Hepatocyte (in vitro differentiated cells): ENCODE data around the gene ST8SIA6. TPM values are rescaled to one million over a fixed set of nuclear protein-coding genes. Genes with fewer than 3 reads are reported as not detected.

Experiments used
- DNase-seq: peaks from one replicate; pipeline ENCODE4 v3.0.0-alpha.2; 2016; ENCODE audit warnings: low spot score
- H2AFZ ChIP-seq: fragments of 200-600 bp; sonication (generic); 2 replicates; pipeline ENCODE4 v1.6.0; 2016; ENCODE audit warnings: antibody characterized with exemption, mild to moderate bottlenecking
- H3K27ac ChIP-seq: fragments of 200-600 bp; sonication (generic); 2 replicates; pipeline ENCODE4 v1.5.1; 2016; ENCODE audit warnings: mild to moderate bottlenecking
- H3K27me3 ChIP-seq: fragments of 200-600 bp; sonication (generic); 2 replicates; pipeline ENCODE4 v1.6.1; 2016
- H3K36me3 ChIP-seq: fragments of 200-600 bp; sonication (generic); replicated peaks from 2 replicates; pipeline ENCODE4 v1.5.1; 2016; ENCODE audit warnings: low read depth; ENCODE audit not compliant: insufficient read depth
- H3K4me1 ChIP-seq: fragments of 200-600 bp; sonication (generic); 2 replicates; pipeline ENCODE4 v1.5.1; 2016; ENCODE audit warnings: mild to moderate bottlenecking, moderate library complexity; ENCODE audit not compliant: insufficient read depth
- H3K4me2 ChIP-seq: fragments of 200-600 bp; sonication (generic); 2 replicates; pipeline ENCODE4 v1.6.0; 2016
- H3K4me3 ChIP-seq: fragments of 200-600 bp; sonication (generic); 2 replicates; pipeline ENCODE4 v1.5.1; 2016; ENCODE audit warnings: mild to moderate bottlenecking
- H3K79me2 ChIP-seq: fragments of 200-600 bp; sonication (generic); 2 replicates; pipeline ENCODE4 v1.6.0; 2017; ENCODE audit warnings: mild to moderate bottlenecking
- H3K9me2 ChIP-seq: fragments of 200-600 bp; sonication (generic); replicated peaks from 2 replicates; pipeline ENCODE4 v1.6.0; 2017; ENCODE audit warnings: mild to moderate bottlenecking; ENCODE audit not compliant: insufficient read depth
- H3K9me3 ChIP-seq: fragments of 200-600 bp; sonication (generic); 2 replicates; pipeline ENCODE4 v1.5.1; 2016; ENCODE audit warnings: low read depth, mild to moderate bottlenecking
- H4K20me1 ChIP-seq: fragments of 200-600 bp; sonication (generic); 2 replicates; pipeline ENCODE4 v1.6.0; 2016; ENCODE audit warnings: mild to moderate bottlenecking; ENCODE audit not compliant: insufficient read depth, poor library complexity, severe bottlenecking
- EZH2 ChIP-seq: fragments of 200-600 bp; sonication (generic); IDR thresholded peaks from 2 replicates; pipeline ENCODE4 v1.6.1; 2016; ENCODE audit warnings: antibody characterized with exemption, mild to moderate bottlenecking, borderline replicate concordance
- EZH2phosphoT487 ChIP-seq: fragments of 200-600 bp; sonication (generic); IDR thresholded peaks from one replicate; pipeline ENCODE4 v1.6.1; 2018; ENCODE audit warnings: antibody characterized with exemption, mild to moderate bottlenecking, low read depth, moderate library complexity; ENCODE audit not compliant: unreplicated experiment, severe bottlenecking
- WGBS: methylation state at CpG from one replicate; pipeline ENCODE4 v1.1.6; 2016; ENCODE audit warnings: low lambda C conversion rate; ENCODE audit errors: missing lambda C conversion rate; 5-methylcytosine and 5-hydroxymethylcytosine counted together
- polyA plus RNA-seq: library from polyadenylated mRNA; unstranded; fragments of >200 nt; fragmentation: Nextera tagmentation; extraction: Ambion mirVana; gene quantifications from 2 replicates; pipeline ENCODE4 v1.2.1, GENCODE V29; 2016
- total RNA-seq: library from RNA; depleted of rRNA; stranded (reverse); fragments of >200 nt; gene quantifications from 2 replicates; pipeline ENCODE4 v1.2.3, GENCODE V29; 2014
- TF ChIP-seq, protein P1 (sequence below): fragments of 200-600 bp; sonication (generic); IDR thresholded peaks from 2 replicates; pipeline ENCODE4 v1.5.1; 2016; ENCODE audit warnings: antibody characterized with exemption, mild to moderate bottlenecking; ENCODE audit not compliant: poor library complexity

The ST8SIA6 gene
- total and polyA plus RNA-seq, 2 experiments from 2014 or later: 0.10 TPM; not detected in 1

DNA sequence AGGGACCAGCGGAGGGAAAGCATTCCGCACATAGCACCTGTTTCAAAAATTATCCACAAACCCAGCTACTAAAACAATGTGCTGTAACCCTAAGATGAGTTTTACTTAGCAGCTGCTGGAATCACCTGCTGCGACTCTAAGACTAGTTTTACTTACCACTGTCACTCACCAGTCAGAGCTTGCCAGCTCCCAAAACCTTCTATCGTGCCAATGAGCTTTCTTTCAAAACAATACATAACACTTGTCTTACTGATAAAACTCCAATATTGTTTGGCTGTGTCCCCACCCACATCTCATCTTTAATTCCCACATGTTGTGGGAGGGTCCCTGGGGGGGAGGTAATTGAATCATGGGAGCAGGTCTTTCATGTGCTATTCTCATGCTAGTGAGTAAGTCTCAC, 18.4 kb downstream of the ST8SIA6 start:
- no peaks in the 10 kb centered on the region for H3K9me3 ChIP-seq
- H2AFZ ChIP-seq: no peak overlapping the region
- no peaks in the 10 kb centered on the region for H3K27me3 ChIP-seq
- no peak overlapping the region for H3K4me2 ChIP-seq
- H3K79me2 ChIP-seq: no peaks in the 10 kb centered on the region
- no peak for DNase-seq
- 95% methylated on average over 4 of the region's 4 CpGs for WGBS
- H4K20me1 ChIP-seq: no peaks in the 10 kb centered on the region
- TF ChIP-seq, protein P1, sequence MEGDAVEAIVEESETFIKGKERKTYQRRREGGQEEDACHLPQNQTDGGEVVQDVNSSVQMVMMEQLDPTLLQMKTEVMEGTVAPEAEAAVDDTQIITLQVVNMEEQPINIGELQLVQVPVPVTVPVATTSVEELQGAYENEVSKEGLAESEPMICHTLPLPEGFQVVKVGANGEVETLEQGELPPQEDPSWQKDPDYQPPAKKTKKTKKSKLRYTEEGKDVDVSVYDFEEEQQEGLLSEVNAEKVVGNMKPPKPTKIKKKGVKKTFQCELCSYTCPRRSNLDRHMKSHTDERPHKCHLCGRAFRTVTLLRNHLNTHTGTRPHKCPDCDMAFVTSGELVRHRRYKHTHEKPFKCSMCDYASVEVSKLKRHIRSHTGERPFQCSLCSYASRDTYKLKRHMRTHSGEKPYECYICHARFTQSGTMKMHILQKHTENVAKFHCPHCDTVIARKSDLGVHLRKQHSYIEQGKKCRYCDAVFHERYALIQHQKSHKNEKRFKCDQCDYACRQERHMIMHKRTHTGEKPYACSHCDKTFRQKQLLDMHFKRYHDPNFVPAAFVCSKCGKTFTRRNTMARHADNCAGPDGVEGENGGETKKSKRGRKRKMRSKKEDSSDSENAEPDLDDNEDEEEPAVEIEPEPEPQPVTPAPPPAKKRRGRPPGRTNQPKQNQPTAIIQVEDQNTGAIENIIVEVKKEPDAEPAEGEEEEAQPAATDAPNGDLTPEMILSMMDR: no peak
- no peak for TF ChIP-seq EZH2phosphoT487
- TF ChIP-seq EZH2: no peak
- H3K9me2 ChIP-seq: no peaks in the 10 kb centered on the region
- no peaks in the 10 kb centered on the region for H3K36me3 ChIP-seq
- no peak overlapping the region for H3K4me3 ChIP-seq
- H3K4me1 ChIP-seq: no peaks in the 10 kb centered on the region
- no peak overlapping the region for H3K27ac ChIP-seq

GRCh38 chr10:17435187-17435586, 19.2 kb downstream of the ST8SIA6 start:
- no peaks in the 10 kb centered on the region for H3K36me3 ChIP-seq
- no peaks in the 10 kb centered on the region for H3K79me2 ChIP-seq
- no peaks in the 10 kb centered on the region for H3K9me3 ChIP-seq
- H3K27me3 ChIP-seq: no peaks in the 10 kb centered on the region
- no peak overlapping the region for H3K27ac ChIP-seq
- H4K20me1 ChIP-seq: no peaks in the 10 kb centered on the region
- no peaks in the 10 kb centered on the region for H3K9me2 ChIP-seq
- TF ChIP-seq EZH2: no peak
- no peak for TF ChIP-seq EZH2phosphoT487
- TF ChIP-seq, protein P1: no peak
- no peak overlapping the region for H3K4me3 ChIP-seq
- H3K4me1 ChIP-seq: no peaks in the 10 kb centered on the region
- no peak overlapping the region for H2AFZ ChIP-seq
- H3K4me2 ChIP-seq: no peak overlapping the region
- no peak for DNase-seq

- Histone ChIP-seq H3K9me2 (no peaks in the 10 kb centered on the region), H3K79me2 (no peaks in the 10 kb centered on the region), H3K27ac (no peak overlapping the region), H2AFZ (no peak overlapping the region), H3K4me3 (no peak overlapping the region), H3K27me3 (no peaks in the 10 kb centered on the region), H3K36me3 (no peaks in the 10 kb centered on the region), H3K4me2 (no peak overlapping the region), H4K20me1 (no peaks in the 10 kb centered on the region), H3K4me1 (no peaks in the 10 kb centered on the region), H3K9me3 (no peaks in the 10 kb centered on the region)
- WGBS: 84% methylated on average over 6 of the region's 6 CpGs
- TF ChIP-seq EZH2: no peak
- no peak for TF ChIP-seq EZH2phosphoT487
- TF ChIP-seq, protein P1: no peak
- DNase-seq: no peak
These were observed 21.7 kb downstream of the ST8SIA6 start for GRCh38 chr10:17432723-17433122.

- no peaks in the 10 kb centered on the region for H3K9me3 ChIP-seq
- no peak overlapping the region for H3K4me3 ChIP-seq
- no peaks in the 10 kb centered on the region for H4K20me1 ChIP-seq
- no peak overlapping the region for H3K4me2 ChIP-seq
- no peak overlapping the region for H2AFZ ChIP-seq
- no peak for DNase-seq
- 89% methylated on average over 7 of the region's 7 CpGs for WGBS
- no peaks in the 10 kb centered on the region for H3K36me3 ChIP-seq
- H3K27me3 ChIP-seq: no peaks in the 10 kb centered on the region
- H3K79me2 ChIP-seq: no peaks in the 10 kb centered on the region
- no peaks in the 10 kb centered on the region for H3K4me1 ChIP-seq
- H3K27ac ChIP-seq: no peak overlapping the region
- no peaks in the 10 kb centered on the region for H3K9me2 ChIP-seq
- no peak for TF ChIP-seq EZH2phosphoT487
- TF ChIP-seq, protein P1: no peak
- no peak for TF ChIP-seq EZH2
These were observed 22.5 kb downstream of the ST8SIA6 start for GRCh38 chr10:17431871-17432311.
